NCI-H2107 treated with DMSO at 0.1 percent for 48 hours (cell line): ENCODE data around the gene GOLGA6C.
"Not testable (repeated sequence)": the region's sequence is repeated elsewhere in the genome, so short reads cannot be mapped to it uniquely, and the experiment has no call there.

ENCODE experiments used
- DNase-seq: peaks from one replicate; lab custom pipeline; 2025; ENCODE audit not compliant: unreplicated experiment; lab: John Stamatoyannopoulos, UW

Gene GOLGA6C

DNA sequence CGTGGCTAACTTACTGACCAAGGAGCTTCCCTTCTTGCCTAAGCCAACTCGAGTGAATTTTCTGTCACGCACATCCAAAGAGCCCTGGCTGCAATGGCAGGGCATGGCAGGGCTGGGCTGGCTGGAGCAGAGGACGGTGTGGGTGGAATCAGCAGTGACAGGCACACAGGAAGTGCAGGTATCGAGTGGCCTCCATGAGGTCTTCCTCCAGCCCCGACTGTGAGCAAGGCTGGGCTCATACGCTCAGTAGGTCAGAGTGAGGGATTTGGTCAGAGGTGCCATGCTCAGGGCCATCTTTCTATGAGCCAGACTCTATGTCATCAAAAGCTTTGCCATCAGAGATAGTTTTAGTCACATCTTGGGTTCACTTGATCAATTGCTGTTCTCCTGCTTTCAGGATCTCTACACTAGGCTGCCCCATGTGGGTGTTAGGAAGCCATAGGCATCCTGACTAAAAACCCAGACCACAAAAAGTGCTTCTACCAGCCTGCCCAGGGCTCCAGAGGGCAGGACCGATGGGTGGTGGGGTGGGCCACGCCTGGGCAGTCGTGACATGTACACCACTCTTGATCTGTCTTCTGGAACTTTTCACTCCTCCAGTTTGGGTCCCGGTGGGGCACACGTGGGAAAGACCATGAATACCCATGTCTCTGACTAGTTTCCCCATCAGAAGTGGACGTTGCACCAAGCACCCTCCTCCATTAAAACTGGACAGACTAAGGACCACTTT, 55.1 kb downstream of the GOLGA6C start:
- no peak for DNase-seq

DNA sequence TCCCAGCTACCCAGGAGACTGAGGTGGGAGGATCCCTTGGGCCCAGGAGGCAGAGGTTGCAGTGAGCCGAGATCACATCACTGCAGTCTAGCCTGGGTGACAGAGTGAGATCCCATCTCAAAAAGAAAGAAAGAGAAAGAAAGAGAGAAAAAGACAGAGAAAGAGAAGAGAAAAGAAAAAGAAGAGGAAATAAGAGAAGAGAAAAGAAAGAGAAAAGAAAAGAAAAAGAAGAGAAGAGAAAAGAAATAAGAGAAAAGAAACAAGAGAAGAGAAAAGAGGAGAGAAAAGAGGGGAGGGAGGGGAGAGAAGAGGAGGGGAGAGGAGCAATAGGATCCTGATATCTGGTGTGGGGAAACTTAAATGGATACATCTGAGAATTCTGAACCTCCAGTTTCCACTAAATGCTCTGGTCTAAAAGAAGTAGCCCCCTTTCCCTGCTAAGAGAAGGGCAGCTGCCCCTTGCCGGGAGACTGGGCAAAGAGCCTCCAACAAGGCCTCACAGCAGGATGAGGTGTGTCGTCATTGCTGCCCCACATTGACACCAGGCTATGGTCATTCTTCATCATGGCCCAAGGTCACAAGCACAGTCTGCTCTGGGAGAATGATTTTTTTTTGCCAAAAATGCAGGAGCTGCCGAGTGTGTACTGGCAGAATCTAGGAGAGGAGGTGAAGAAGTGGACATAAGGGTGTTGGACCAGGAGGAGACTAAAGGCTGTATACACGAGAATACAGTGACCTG, 56.6 kb downstream of the GOLGA6C start:
- no peak for DNase-seq

DNA sequence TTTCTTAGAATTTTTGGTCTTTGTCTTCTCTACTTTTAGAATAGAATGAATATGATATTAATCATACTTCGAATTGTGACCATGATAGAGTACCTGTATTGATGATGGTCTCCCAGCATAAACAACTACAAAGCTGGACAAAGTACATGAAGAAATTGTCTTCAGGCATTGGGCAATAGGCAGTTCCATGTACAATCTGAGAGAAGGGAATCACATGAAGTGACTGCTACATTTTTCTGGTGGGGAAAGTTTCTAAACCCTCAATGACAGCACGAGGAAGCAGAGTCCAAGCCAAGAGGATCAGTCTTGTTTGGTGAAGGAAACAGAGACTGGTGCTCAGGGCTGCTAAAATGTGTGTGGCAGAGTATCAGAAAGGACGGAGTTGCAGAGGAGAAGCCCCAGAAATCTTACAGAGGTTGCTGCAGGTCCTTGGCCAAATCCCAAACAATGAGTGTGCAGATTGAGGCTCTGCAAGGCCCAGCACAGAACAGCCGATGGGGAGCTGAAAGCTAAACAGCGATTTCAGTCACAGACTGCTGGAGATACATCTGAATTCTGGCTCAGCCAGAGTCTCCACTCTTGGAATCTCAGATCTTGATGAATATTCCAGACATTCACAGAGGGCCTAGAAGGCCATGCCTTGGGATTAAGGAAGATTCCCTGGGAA, 61.2 kb downstream of the GOLGA6C start:
- not testable (repeated sequence) for DNase-seq
